Caco-2 (cell line): ENCODE results near the gene ACOXL. TPM values are rescaled to one million over a fixed set of nuclear protein-coding genes. Genes with fewer than 3 reads are reported as not detected.

Source experiments
- BruUV-seq: library from RNA; stranded (reverse); fragments of 400-500 nt; replicated peaks from 2 replicates; lab custom pipeline; 2021; lab: Mats Ljungman, UMichigan
- CTCF ChIA-PET: fragments of 300-600 bp; sonication (Branson Sonifier 250); formaldehyde crosslinking; loops from one replicate; lab custom pipeline; 2022; ENCODE audit warnings: antibody characterized with exemption; lab: Charles Lee
- POLR2A ChIA-PET: fragments of 300-600 bp; sonication (Branson Sonifier 250); formaldehyde crosslinking; loops from one replicate; lab custom pipeline; 2022; ENCODE audit warnings: antibody characterized with exemption; lab: Charles Lee
- DNase-seq, 2 experiments: peaks; one replicate each; pipeline versions ENCODE4 v3.0.0 to v3.0.0-alpha.2; 2020 to 2022
- H3K27me3 ChIP-seq: replicated peaks from 2 replicates; pipeline ENCODE4 v1.6.0; 2011; ENCODE audit warnings: low read length; ENCODE audit not compliant: control insufficient read depth, insufficient read depth
- H3K36me3 ChIP-seq: 2 replicates; pipeline ENCODE4 v1.5.1; 2011; ENCODE audit warnings: low read length; ENCODE audit not compliant: control insufficient read depth, insufficient read depth
- H3K4me1 ChIP-seq: fragments of 250-450 bp; sonication (Bioruptor Pico); 2 replicates; pipeline ENCODE4 v1.5.1; 2020; ENCODE audit warnings: mild to moderate bottlenecking
- H3K4me3 ChIP-seq: 2 replicates; pipeline ENCODE4 v1.5.1; 2011; ENCODE audit warnings: low read depth, mild to moderate bottlenecking, control low read depth, low read length
- H3K9me3 ChIP-seq: fragments of 250-450 bp; sonication (Bioruptor Pico); 2 replicates; pipeline ENCODE4 v1.5.1; 2020; ENCODE audit warnings: mild to moderate bottlenecking, moderate library complexity
- H3K27ac Mint-ChIP-seq: one replicate; pipeline ENCODE4 v1.8.0; 2022; ENCODE audit warnings: mixed read lengths; ENCODE audit not compliant: unreplicated experiment
- H3K27me3 Mint-ChIP-seq: one replicate; pipeline ENCODE4 v1.8.0; 2022; ENCODE audit warnings: mixed read lengths; ENCODE audit not compliant: insufficient read depth, unreplicated experiment
- H3K36me3 Mint-ChIP-seq: one replicate; pipeline ENCODE4 v1.8.0; 2022; ENCODE audit warnings: mild to moderate bottlenecking, mixed read lengths; ENCODE audit not compliant: insufficient read depth, unreplicated experiment
- H3K4me1 Mint-ChIP-seq: one replicate; pipeline ENCODE4 v1.8.0; 2022; ENCODE audit warnings: low read depth, mixed read lengths; ENCODE audit not compliant: unreplicated experiment
- H3K4me3 Mint-ChIP-seq: one replicate; pipeline ENCODE4 v1.8.0; 2022; ENCODE audit warnings: mild to moderate bottlenecking, moderate library complexity, mixed read lengths; ENCODE audit not compliant: unreplicated experiment
- H3K9me3 Mint-ChIP-seq: one replicate; pipeline ENCODE4 v1.8.0; 2022; ENCODE audit warnings: mixed read lengths; ENCODE audit not compliant: unreplicated experiment
- intact Hi-C: fragments of 100-400 bp; cut with micrococcal nuclease; formaldehyde crosslinking; loops from one replicate; pipeline ENCODE4 v1.10.0; 2022; ENCODE audit not compliant: unreplicated experiment
- total RNA-seq: library from RNA; stranded (reverse); gene quantifications from 2 replicates; pipeline ENCODE4 v1.2.3, GENCODE V29; 2022
- TF ChIP-seq, protein P1 (sequence below), 2 experiments: fragments of 200-600 bp in 1 of 2; IDR thresholded peaks; 1 replicate in 1 of 2; 2 replicates in 1 of 2; pipeline versions ENCODE4 v1.5.1 to v1.8.0; 2011 to 2022; ENCODE audit warnings: antibody characterized with exemption in 1 of 2, control low read depth in 1 of 2, inconsistent platforms in 1 of 2, low read depth in 1 of 2, low read length in 1 of 2, mild to moderate bottlenecking in 1 of 2, moderate library complexity in 1 of 2; ENCODE audit not compliant: insufficient read depth in 1 of 2, severe bottlenecking in 1 of 2, unreplicated experiment in 1 of 2

ACOXL gene
- total RNA-seq, 1 experiment from 2014 or later = 2.6 TPM

DNA sequence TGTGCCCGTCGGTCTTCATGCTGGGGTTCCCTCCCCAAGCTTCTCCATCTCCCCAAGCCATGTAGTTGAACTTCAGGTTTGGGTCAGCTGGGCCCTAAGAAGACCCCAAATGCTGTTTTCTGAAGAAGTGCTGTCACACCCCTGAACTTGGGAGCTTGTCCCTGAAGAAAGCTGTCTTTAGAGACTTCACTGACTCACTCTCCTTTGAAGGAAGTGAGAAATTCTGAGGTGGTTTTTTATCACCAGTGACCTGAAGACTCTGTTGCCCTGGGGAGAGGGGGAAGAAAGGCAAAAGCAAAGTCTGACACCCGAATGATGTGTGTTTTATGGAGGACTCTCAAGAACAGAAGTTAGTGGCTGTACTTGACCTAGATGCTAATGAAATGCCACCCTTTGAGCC lies 304.8 kb downstream of the ACOXL start:
- no peak overlapping the region for H3K4me3 ChIP-seq
- no peak for DNase-seq
- POLR2A ChIA-PET = no interaction called here
- no peaks in the 10 kb centered on the region for H3K27me3 ChIP-seq
- TF ChIP-seq, protein P1, sequence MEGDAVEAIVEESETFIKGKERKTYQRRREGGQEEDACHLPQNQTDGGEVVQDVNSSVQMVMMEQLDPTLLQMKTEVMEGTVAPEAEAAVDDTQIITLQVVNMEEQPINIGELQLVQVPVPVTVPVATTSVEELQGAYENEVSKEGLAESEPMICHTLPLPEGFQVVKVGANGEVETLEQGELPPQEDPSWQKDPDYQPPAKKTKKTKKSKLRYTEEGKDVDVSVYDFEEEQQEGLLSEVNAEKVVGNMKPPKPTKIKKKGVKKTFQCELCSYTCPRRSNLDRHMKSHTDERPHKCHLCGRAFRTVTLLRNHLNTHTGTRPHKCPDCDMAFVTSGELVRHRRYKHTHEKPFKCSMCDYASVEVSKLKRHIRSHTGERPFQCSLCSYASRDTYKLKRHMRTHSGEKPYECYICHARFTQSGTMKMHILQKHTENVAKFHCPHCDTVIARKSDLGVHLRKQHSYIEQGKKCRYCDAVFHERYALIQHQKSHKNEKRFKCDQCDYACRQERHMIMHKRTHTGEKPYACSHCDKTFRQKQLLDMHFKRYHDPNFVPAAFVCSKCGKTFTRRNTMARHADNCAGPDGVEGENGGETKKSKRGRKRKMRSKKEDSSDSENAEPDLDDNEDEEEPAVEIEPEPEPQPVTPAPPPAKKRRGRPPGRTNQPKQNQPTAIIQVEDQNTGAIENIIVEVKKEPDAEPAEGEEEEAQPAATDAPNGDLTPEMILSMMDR (IDR thresholded peaks at IDR 0.05; ENCODE audit: insufficient read depth in 1 of 2, low read depth in 1 of 2, low read length in 1 of 2, severe bottlenecking in 1 of 2, unreplicated experiment in 1 of 2) = no peak
- Mint-ChIP-seq H3K9me3 (no peaks in the 10 kb centered on the region), H3K27me3 (no peaks in the 10 kb centered on the region), H3K36me3 (peaks cover 8% of the 10 kb centered on the region), H3K4me1 (peaks cover 15% of the 10 kb centered on the region), H3K27ac (no peak overlapping the region), H3K4me3 (no peak overlapping the region)
- H3K9me3 ChIP-seq = no peaks in the 10 kb centered on the region; the same call in 1 of the 2 replicates
- intact Hi-C loops = no loop called here
- no peaks in the 10 kb centered on the region; the same call in 1 of the 2 replicates for H3K36me3 ChIP-seq
- peaks cover 17% of the 10 kb centered on the region for H3K4me1 ChIP-seq
- no TSS peak for BruUV-seq
- CTCF ChIA-PET = no interaction called here

DNA sequence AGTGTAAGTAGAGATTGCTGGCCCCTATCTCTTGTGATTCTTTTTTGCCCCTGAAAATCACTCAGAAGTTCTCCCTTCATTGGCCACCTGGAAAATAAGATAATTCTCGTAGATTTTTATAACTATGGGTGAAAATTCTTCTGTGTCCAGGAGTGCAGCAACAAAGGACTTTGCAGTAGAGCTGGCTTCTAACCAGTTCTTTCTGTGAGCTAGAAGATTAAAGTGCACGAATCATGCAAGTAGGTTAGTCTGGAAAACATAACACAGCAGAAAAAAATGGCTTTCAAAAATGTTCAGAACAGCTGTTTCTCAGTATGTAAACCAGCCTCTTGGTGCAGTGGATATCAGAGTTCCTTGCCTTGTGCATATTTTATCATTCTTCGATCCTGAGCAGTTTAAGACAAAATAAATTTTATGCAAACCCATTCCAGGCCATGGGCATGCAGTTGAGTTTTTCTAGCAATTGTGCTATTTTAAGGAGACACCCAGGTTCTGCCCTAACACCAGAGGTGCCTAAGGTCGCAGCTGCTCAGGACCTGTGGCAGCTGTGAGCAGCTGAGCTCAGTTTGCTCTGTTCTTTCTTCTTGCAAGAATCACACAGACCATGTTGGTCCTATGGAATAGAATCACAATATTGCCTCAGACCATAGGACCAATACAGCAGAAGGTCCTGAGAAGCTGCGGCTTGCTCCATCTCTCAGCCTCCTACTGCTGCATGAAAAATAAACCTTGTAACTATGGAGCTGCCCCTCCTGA lies 307.4 kb downstream of the ACOXL start:
- BruUV-seq = no TSS peak
- no peak overlapping the region for H3K27ac Mint-ChIP-seq
- Histone ChIP-seq H3K4me1 (no peaks in the 10 kb centered on the region), H3K9me3 (no peaks in the 10 kb centered on the region; the same call in 1 of the 2 replicates), H3K36me3 (no peaks in the 10 kb centered on the region; the same call in 1 of the 2 replicates), H3K4me3 (no peak overlapping the region), H3K27me3 (no peaks in the 10 kb centered on the region)
- no peaks in the 10 kb centered on the region for H3K9me3 Mint-ChIP-seq
- no peak for DNase-seq
- TF ChIP-seq, protein P1 (IDR thresholded peaks at IDR 0.05; ENCODE audit: insufficient read depth in 1 of 2, low read depth in 1 of 2, low read length in 1 of 2, severe bottlenecking in 1 of 2, unreplicated experiment in 1 of 2) = no peak
- intact Hi-C loops = no loop called here
- no peak overlapping the region for H3K4me3 Mint-ChIP-seq
- ChIA-PET CTCF (interaction anchor here (1.2 kb wide), 1 partner anchor 362 kb away, joined by 3 read pairs; the partner anchor contains the start of gene BUB1), POLR2A (no interaction called here)
- no peaks in the 10 kb centered on the region for H3K4me1 Mint-ChIP-seq
- no peaks in the 10 kb centered on the region for H3K27me3 Mint-ChIP-seq
- peaks cover 4% of the 10 kb centered on the region for H3K36me3 Mint-ChIP-seq

DNA sequence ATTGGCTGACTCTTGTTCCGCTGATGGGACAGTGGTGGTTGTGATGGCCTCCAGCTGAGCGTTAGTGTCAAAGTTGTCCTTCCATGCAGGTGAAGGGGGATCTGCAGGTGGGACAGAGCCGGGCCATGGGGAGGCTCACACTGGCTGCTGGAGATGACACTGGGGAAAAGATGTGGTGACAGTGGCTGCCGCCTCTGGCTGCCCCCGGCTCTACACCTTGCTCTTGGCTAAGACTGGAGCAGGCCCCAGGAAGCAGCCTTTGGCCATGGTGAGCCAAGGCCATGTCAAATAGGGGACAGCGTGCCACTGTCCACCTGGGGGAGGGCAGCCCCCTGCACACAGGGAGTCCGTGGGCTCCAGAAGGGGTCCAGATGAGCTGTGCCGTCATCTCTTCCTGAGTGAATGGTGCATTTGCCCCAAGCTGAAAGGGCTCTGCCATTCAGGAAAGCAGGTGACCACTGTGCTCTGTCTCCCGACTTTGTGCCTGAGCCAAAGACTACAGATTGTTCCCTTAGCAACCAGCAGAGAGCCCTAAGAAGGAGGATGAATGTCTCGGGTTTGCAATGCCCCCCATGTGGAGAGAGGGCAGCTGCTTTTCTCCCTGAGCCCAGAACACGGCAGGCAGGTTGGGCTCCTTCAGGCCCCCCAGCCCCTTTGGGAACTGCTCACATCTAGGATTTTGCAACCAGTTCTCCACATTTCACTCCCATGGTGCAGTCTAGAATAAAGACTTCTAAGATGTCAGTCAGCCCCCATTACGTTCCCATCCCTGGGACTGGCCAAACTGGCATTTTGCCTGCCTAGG lies 309.2 kb downstream of the ACOXL start:
- POLR2A ChIA-PET = no interaction called here
- BruUV-seq = no TSS peak
- Mint-ChIP-seq H3K9me3 (no peaks in the 10 kb centered on the region), H3K4me1 (no peaks in the 10 kb centered on the region), H3K27me3 (no peaks in the 10 kb centered on the region), H3K27ac (no peak overlapping the region), H3K36me3 (peaks cover 4% of the 10 kb centered on the region), H3K4me3 (no peak overlapping the region)
- Histone ChIP-seq H3K4me3 (no peak overlapping the region), H3K36me3 (no peaks in the 10 kb centered on the region; the same call in 1 of the 2 replicates), H3K4me1 (no peaks in the 10 kb centered on the region), H3K27me3 (no peaks in the 10 kb centered on the region), H3K9me3 (no peaks in the 10 kb centered on the region; the same call in 1 of the 2 replicates)
- CTCF ChIA-PET = interaction anchor here (1.2 kb wide), 1 partner anchor 364 kb away, joined by 3 read pairs; the partner anchor contains the start of gene BUB1
- DNase-seq = no peak
- TF ChIP-seq, protein P1 (IDR thresholded peaks at IDR 0.05; ENCODE audit: insufficient read depth in 1 of 2, low read depth in 1 of 2, low read length in 1 of 2, severe bottlenecking in 1 of 2, unreplicated experiment in 1 of 2) = no peak
- intact Hi-C loops = no loop called here
